Neural progenitor cell (in vitro differentiated cells): Measurements from ENCODE around the gene PCGF5. TPM values are rescaled to one million over a fixed set of nuclear protein-coding genes. Genes with fewer than 3 reads are reported as not detected.
"Not testable (repeated sequence)": the region's sequence is repeated elsewhere in the genome, so short reads cannot be mapped to it uniquely, and the experiment has no call there.

ENCODE experiments used
- DNase-seq: peaks from one replicate; pipeline ENCODE4 v3.0.0-alpha.2; 2016; ENCODE audit warnings: low spot score
- H2AFZ ChIP-seq: fragments of 200-600 bp; sonication (generic); replicated peaks from 2 replicates; pipeline ENCODE4 v1.6.1; 2016; ENCODE audit warnings: antibody characterized with exemption
- H3F3A ChIP-seq: fragments of 200-600 bp; sonication (generic); 2 replicates; pipeline ENCODE4 v1.6.1; 2016; ENCODE audit warnings: antibody characterized with exemption, low read depth
- H3K27ac ChIP-seq: fragments of 200-600 bp; sonication (generic); 2 replicates; pipeline ENCODE4 v1.5.1; 2016; ENCODE audit warnings: mild to moderate bottlenecking
- H3K27me3 ChIP-seq: fragments of 200-600 bp; sonication (generic); 2 replicates; pipeline ENCODE4 v1.6.1; 2016; ENCODE audit warnings: mild to moderate bottlenecking, moderate library complexity
- H3K36me3 ChIP-seq: fragments of 200-600 bp; sonication (generic); 2 replicates; pipeline ENCODE4 v1.5.1; 2016
- H3K4me1 ChIP-seq: fragments of 200-600 bp; sonication (generic); 2 replicates; pipeline ENCODE4 v1.6.1; 2016; ENCODE audit warnings: mixed run types
- H3K4me2 ChIP-seq: fragments of 200-600 bp; sonication (generic); 2 replicates; pipeline ENCODE4 v1.6.1; 2016
- H3K4me3 ChIP-seq: fragments of 200-600 bp; sonication (generic); 2 replicates; pipeline ENCODE4 v1.5.1; 2016
- H3K79me2 ChIP-seq: fragments of 200-600 bp; sonication (generic); 2 replicates; pipeline ENCODE4 v1.6.1; 2016; ENCODE audit warnings: low read depth
- H3K9ac ChIP-seq: fragments of 200-600 bp; sonication (generic); 2 replicates; pipeline ENCODE4 v1.6.1; 2016
- H3K9me3 ChIP-seq: fragments of 200-600 bp; sonication (generic); 2 replicates; pipeline ENCODE4 v1.5.1; 2016; ENCODE audit warnings: low read depth
- H4K20me1 ChIP-seq: fragments of 200-600 bp; sonication (generic); 2 replicates; pipeline ENCODE4 v1.6.1; 2016; ENCODE audit warnings: low read depth
- H3K27ac Mint-ChIP-seq: 3 replicates; pipeline ENCODE4 v1.8.0; 2021; ENCODE audit warnings: mixed read lengths
- H3K27me3 Mint-ChIP-seq: 2 replicates; pipeline ENCODE4 v1.8.0; 2022; ENCODE audit warnings: low read depth, mild to moderate bottlenecking, inconsistent platforms, moderate library complexity, mixed read lengths; ENCODE audit not compliant: insufficient read depth
- H3K36me3 Mint-ChIP-seq: 3 replicates; pipeline ENCODE4 v1.8.0; 2021; ENCODE audit warnings: mixed read lengths
- H3K4me1 Mint-ChIP-seq: 3 replicates; pipeline ENCODE4 v1.8.0; 2021; ENCODE audit warnings: mixed read lengths
- H3K4me3 Mint-ChIP-seq: 3 replicates; pipeline ENCODE4 v1.8.0; 2021; ENCODE audit warnings: mild to moderate bottlenecking, moderate library complexity, mixed read lengths
- H3K9me3 Mint-ChIP-seq: 3 replicates; pipeline ENCODE4 v1.8.0; 2020; ENCODE audit warnings: mixed read lengths
- CTCF ChIP-seq: fragments of 200-600 bp; sonication (generic); IDR thresholded peaks from 2 replicates; pipeline ENCODE4 v1.5.1; 2017; ENCODE audit warnings: antibody characterized with exemption, mild to moderate bottlenecking
- EZH2 ChIP-seq: fragments of 200-600 bp; sonication (generic); IDR thresholded peaks from 2 replicates; pipeline ENCODE4 v1.6.1; 2017; ENCODE audit warnings: antibody characterized with exemption, mild to moderate bottlenecking, moderate library complexity
- EZH2phosphoT487 ChIP-seq: fragments of 200-600 bp; sonication (generic); IDR thresholded peaks from 2 replicates; pipeline ENCODE4 v1.6.1; 2017; ENCODE audit warnings: antibody characterized with exemption
- total RNA-seq: library from RNA; depleted of rRNA; stranded (reverse); fragments of >200 nt; gene quantifications from 2 replicates; pipeline ENCODE4 v1.2.3, GENCODE V29; 2015; ENCODE audit warnings: low replicate concordance

Gene PCGF5
- total RNA-seq, 1 donor from 2014 or later, result 6.1 TPM

GRCh38 chr10:91251430-91252056, 31.1 kb downstream of the PCGF5 start:
- Mint-ChIP-seq H3K36me3 (peaks cover 12% of the 10 kb centered on the region), H3K4me1 (no peaks in the 10 kb centered on the region), H3K27ac (no peak overlapping the region), H3K27me3 (no peaks in the 10 kb centered on the region), H3K9me3 (peaks cover 4% of the 10 kb centered on the region), H3K4me3 (no peak overlapping the region)
- Histone ChIP-seq H3K9ac (no peak overlapping the region), H3K27ac (no peak overlapping the region), H4K20me1 (no peaks in the 10 kb centered on the region), H3K79me2 (no peaks in the 10 kb centered on the region), H3K36me3 (no peaks in the 10 kb centered on the region), H3F3A (no peaks in the 10 kb centered on the region), H2AFZ (no peak overlapping the region), H3K4me2 (no peak overlapping the region), H3K4me3 (no peak overlapping the region), H3K27me3 (no peaks in the 10 kb centered on the region), H3K4me1 (peaks cover 5% of the 10 kb centered on the region), H3K9me3 (no peaks in the 10 kb centered on the region)
- TF ChIP-seq EZH2phosphoT487, result no peak
- peak; percentile 95 for TF ChIP-seq CTCF
- DNase-seq, result peak; percentile 60

GRCh38 chr10:91253300-91253699, 32.8 kb downstream of the PCGF5 start:
- TF ChIP-seq EZH2phosphoT487 (no peak), EZH2 (no peak), CTCF (no peak)

GRCh38 chr10:91257310-91257709, 36.8 kb downstream of the PCGF5 start:
- H3K27ac Mint-ChIP-seq, result no peak overlapping the region
- H3K36me3 ChIP-seq, result no peaks in the 10 kb centered on the region
- no peaks in the 10 kb centered on the region for H3K27me3 ChIP-seq
- H3F3A ChIP-seq, result no peaks in the 10 kb centered on the region
- H3K4me3 ChIP-seq, result no peak overlapping the region
- H3K4me1 Mint-ChIP-seq, result no peaks in the 10 kb centered on the region
- no peak overlapping the region for H3K4me3 Mint-ChIP-seq
- no peak overlapping the region for H3K27ac ChIP-seq
- no peak overlapping the region for H3K9ac ChIP-seq
- no peaks in the 10 kb centered on the region for H3K4me1 ChIP-seq
- no peak for TF ChIP-seq EZH2
- no peak for TF ChIP-seq CTCF
- TF ChIP-seq EZH2phosphoT487, result no peak
- H3K79me2 ChIP-seq, result no peaks in the 10 kb centered on the region
- no peak overlapping the region for H3K4me2 ChIP-seq
- no peaks in the 10 kb centered on the region for H3K9me3 ChIP-seq
- H3K36me3 Mint-ChIP-seq, result peaks cover 19% of the 10 kb centered on the region
- no peak for DNase-seq
- H4K20me1 ChIP-seq, result no peaks in the 10 kb centered on the region
- H3K9me3 Mint-ChIP-seq, result peaks cover 4% of the 10 kb centered on the region
- no peak overlapping the region for H2AFZ ChIP-seq
- H3K27me3 Mint-ChIP-seq, result no peaks in the 10 kb centered on the region

More at GRCh38 chr10:91253300-91253699, 32.8 kb downstream of the PCGF5 start:
- Histone ChIP-seq H3K4me1 (no peaks in the 10 kb centered on the region), H3K9ac (no peak overlapping the region), H2AFZ (no peak overlapping the region), H3K9me3 (no peaks in the 10 kb centered on the region), H3K79me2 (no peaks in the 10 kb centered on the region), H3K4me2 (no peak overlapping the region), H4K20me1 (no peaks in the 10 kb centered on the region), H3K27ac (no peak overlapping the region), H3F3A (no peaks in the 10 kb centered on the region), H3K36me3 (no peaks in the 10 kb centered on the region), H3K4me3 (no peak overlapping the region), H3K27me3 (no peaks in the 10 kb centered on the region)
- H3K4me3 Mint-ChIP-seq, result no peak overlapping the region
- no peaks in the 10 kb centered on the region for H3K27me3 Mint-ChIP-seq
- H3K27ac Mint-ChIP-seq, result no peak overlapping the region
- DNase-seq, result no peak
- peaks cover 12% of the 10 kb centered on the region for H3K36me3 Mint-ChIP-seq
- H3K9me3 Mint-ChIP-seq, result peaks cover 4% of the 10 kb centered on the region
- H3K4me1 Mint-ChIP-seq, result no peaks in the 10 kb centered on the region

GRCh38 chr10:91260417-91260816, 40.0 kb downstream of the PCGF5 start:
- H3K79me2 ChIP-seq, H3K36me3 ChIP-seq, H3F3A ChIP-seq, H3K27ac Mint-ChIP-seq, H4K20me1 ChIP-seq, H3K4me3 Mint-ChIP-seq, H3K4me3 ChIP-seq, H3K4me1 Mint-ChIP-seq, DNase-seq, H3K4me2 ChIP-seq, H3K9ac ChIP-seq, H3K9me3 Mint-ChIP-seq, H3K27ac ChIP-seq, H3K27me3 ChIP-seq, H3K4me1 ChIP-seq, H3K9me3 ChIP-seq, H3K27me3 Mint-ChIP-seq, H2AFZ ChIP-seq: not testable (repeated sequence)
- H3K36me3 Mint-ChIP-seq, result peaks cover 12% of the 10 kb centered on the region
